ENCODE data around the gene ARHGEF28. TPM values are rescaled to one million over a fixed set of nuclear protein-coding genes. Genes with fewer than 3 reads are reported as not detected.

Gene ARHGEF28
- total and polyA plus RNA-seq, 2 of the 13 experiments (the other 11 are each of a cell fraction or from before 2014, with no cell fraction given): 17.4 to 34.1 TPM

- no peak for TF ChIP-seq ZNF577 (CRISPR knock-in tag; IDR thresholded peaks at IDR 0.05; ENCODE audit: borderline replicate concordance, low read depth)
- TF ChIP-seq ZBTB37 (CRISPR knock-in tag; IDR thresholded peaks at IDR 0.05): no peak
- TF ChIP-seq RORA (CRISPR knock-in tag; IDR thresholded peaks at IDR 0.05): no peak
- no peak for TF ChIP-seq ZNF572 (CRISPR knock-in tag; IDR thresholded peaks at IDR 0.05)
- no peak for TF ChIP-seq CSRNP2 (CRISPR knock-in tag; conservative IDR thresholded peaks at IDR 0.05; ENCODE audit: low read depth)
- TF ChIP-seq GTF3A (CRISPR knock-in tag; conservative IDR thresholded peaks at IDR 0.05): no peak
- TF ChIP-seq FOXP4 (CRISPR knock-in tag; IDR thresholded peaks at IDR 0.05): peak; percentile 78
- no peak for TF ChIP-seq SMARCE1 (IDR thresholded peaks at IDR 0.05; ENCODE audit: borderline replicate concordance)
- no peak for TF ChIP-seq MNT (IDR thresholded peaks at IDR 0.05)
- no peak; the same call in 1 of the 2 replicates for TF ChIP-seq RXRA (CRISPR knock-in tag; IDR thresholded peaks at IDR 0.05)
- TF ChIP-seq ATF7-NPFF (CRISPR knock-in tag; IDR thresholded peaks at IDR 0.05; ENCODE audit: low read depth): 0 out of 2 replicates have a peak, but pooled peaks have one; percentile 42
- TF ChIP-seq SOX13 (IDR thresholded peaks at IDR 0.05): peak; percentile 21; the same call in 1 of the 2 replicates
- TF ChIP-seq SOX13 (CRISPR knock-in tag; conservative IDR thresholded peaks at IDR 0.05 in 1 of 2, IDR thresholded peaks at IDR 0.05 in 1 of 2): peak in 1 of 2 experiments; percentile 87; a peak in 2 of 4 replicates
- TF ChIP-seq NFE2 (CRISPR knock-in tag; IDR thresholded peaks at IDR 0.05): no peak
- no peak for TF ChIP-seq E2F5 (CRISPR knock-in tag; conservative IDR thresholded peaks at IDR 0.05)
- TF ChIP-seq ZNF205 (CRISPR knock-in tag; IDR thresholded peaks at IDR 0.05): 0 out of 2 replicates have a peak, but pooled peaks have one; percentile 48
- no peak for TF ChIP-seq ZFX (CRISPR knock-in tag; IDR thresholded peaks at IDR 0.05; ENCODE audit: low read depth)
- TF ChIP-seq MAX (IDR thresholded peaks at IDR 0.05): peak; percentile 52
- TF ChIP-seq CAMTA2 (CRISPR knock-in tag; IDR thresholded peaks at IDR 0.05; ENCODE audit: borderline replicate concordance): no peak
- TF ChIP-seq ZNF367 (CRISPR knock-in tag; IDR thresholded peaks at IDR 0.05; ENCODE audit: borderline replicate concordance): no peak
Observed at GRCh38 chr5:73858054-73858453, 232.1 kb downstream of the ARHGEF28 start (continued).
